Endodermal cell (in vitro differentiated cells): ENCODE measurements around the gene CD74. TPM values are rescaled to one million over a fixed set of nuclear protein-coding genes. Genes with fewer than 3 reads are reported as not detected.

Experiments
- DNase-seq: peaks from one replicate; pipeline ENCODE4 v3.0.0-alpha.2; 2017
- H3K27ac ChIP-seq: 2 replicates; pipeline ENCODE4 v1.5.1; 2013; ENCODE audit warnings: mild to moderate bottlenecking, low read depth, low read length, moderate library complexity
- H3K27me3 ChIP-seq: 2 replicates; pipeline ENCODE4 v1.6.1; 2013; ENCODE audit warnings: mild to moderate bottlenecking, low read length, moderate library complexity; ENCODE audit not compliant: insufficient read depth, control insufficient read depth, poor library complexity, severe bottlenecking
- H3K36me3 ChIP-seq: 2 replicates; pipeline ENCODE4 v1.7.0; 2013; ENCODE audit warnings: mild to moderate bottlenecking, low read length, moderate library complexity; ENCODE audit not compliant: control insufficient read depth, insufficient read depth
- H3K4me1 ChIP-seq: one replicate; pipeline ENCODE4 v1.7.0; 2013; ENCODE audit warnings: low read length; ENCODE audit not compliant: control insufficient read depth, insufficient read depth
- H3K4me3 ChIP-seq: 2 replicates; pipeline ENCODE4 v1.5.1; 2013; ENCODE audit warnings: mild to moderate bottlenecking, low read length, moderate library complexity
- H3K9ac ChIP-seq: 2 replicates; pipeline ENCODE4 v1.6.1; 2013; ENCODE audit warnings: mild to moderate bottlenecking, low read length, moderate library complexity; ENCODE audit not compliant: poor library complexity, severe bottlenecking; ENCODE audit errors: extremely low read depth
- H3K9me3 ChIP-seq: 2 replicates; pipeline ENCODE4 v1.6.1; 2013; ENCODE audit warnings: mild to moderate bottlenecking, low read length, moderate library complexity; ENCODE audit not compliant: control insufficient read depth
- H3K27ac Mint-ChIP-seq: 2 replicates; pipeline ENCODE4 v1.8.0; 2020; ENCODE audit warnings: mixed read lengths
- H3K27me3 Mint-ChIP-seq: 2 replicates; pipeline ENCODE4 v1.8.0; 2021; ENCODE audit warnings: mild to moderate bottlenecking, mixed read lengths; ENCODE audit not compliant: insufficient read depth
- H3K36me3 Mint-ChIP-seq: 2 replicates; pipeline ENCODE4 v1.8.0; 2020; ENCODE audit warnings: low read depth, mixed read lengths
- H3K4me1 Mint-ChIP-seq: 2 replicates; pipeline ENCODE4 v1.8.0; 2020; ENCODE audit warnings: mixed read lengths
- H3K4me3 Mint-ChIP-seq: 2 replicates; pipeline ENCODE4 v1.8.0; 2020; ENCODE audit warnings: mild to moderate bottlenecking, moderate library complexity, mixed read lengths
- H3K9me3 Mint-ChIP-seq: 2 replicates; pipeline ENCODE4 v1.8.0; 2020; ENCODE audit warnings: mild to moderate bottlenecking, mixed read lengths
- CTCF ChIP-seq: fragments of 200-600 bp; sonication (generic); conservative IDR thresholded peaks from 2 replicates; pipeline ENCODE4 v1.5.0; 2021; ENCODE audit warnings: antibody characterized with exemption, mild to moderate bottlenecking
- WGBS, 2 experiments: methylation state at CpG; one replicate each; pipeline versions ENCODE4 v1.1.5 to v1.1.7; 2013; ENCODE audit warnings: missing lambda C conversion rate in 2 of 2, mixed read lengths in 1 of 2; ENCODE audit not compliant: insufficient coverage in 1 of 2, insufficient read length in 1 of 2; 5-methylcytosine and 5-hydroxymethylcytosine counted together
- total RNA-seq, 2 donors: library from RNA; stranded (reverse); fragmentation: NEBNext Ultra II Directional in 1 of 2; extraction: Animal tissue kit (Norgen Biotek cat#: 25700) in 1 of 2; gene quantifications; 2 replicates in 1 of 2; 3 replicates in 1 of 2; pipeline ENCODE4 v1.2.1, GENCODE V29; 2021

Gene CD74
- total RNA-seq, 2 donors from 2014 or later, result 12.4 to 20.0 TPM

DNA sequence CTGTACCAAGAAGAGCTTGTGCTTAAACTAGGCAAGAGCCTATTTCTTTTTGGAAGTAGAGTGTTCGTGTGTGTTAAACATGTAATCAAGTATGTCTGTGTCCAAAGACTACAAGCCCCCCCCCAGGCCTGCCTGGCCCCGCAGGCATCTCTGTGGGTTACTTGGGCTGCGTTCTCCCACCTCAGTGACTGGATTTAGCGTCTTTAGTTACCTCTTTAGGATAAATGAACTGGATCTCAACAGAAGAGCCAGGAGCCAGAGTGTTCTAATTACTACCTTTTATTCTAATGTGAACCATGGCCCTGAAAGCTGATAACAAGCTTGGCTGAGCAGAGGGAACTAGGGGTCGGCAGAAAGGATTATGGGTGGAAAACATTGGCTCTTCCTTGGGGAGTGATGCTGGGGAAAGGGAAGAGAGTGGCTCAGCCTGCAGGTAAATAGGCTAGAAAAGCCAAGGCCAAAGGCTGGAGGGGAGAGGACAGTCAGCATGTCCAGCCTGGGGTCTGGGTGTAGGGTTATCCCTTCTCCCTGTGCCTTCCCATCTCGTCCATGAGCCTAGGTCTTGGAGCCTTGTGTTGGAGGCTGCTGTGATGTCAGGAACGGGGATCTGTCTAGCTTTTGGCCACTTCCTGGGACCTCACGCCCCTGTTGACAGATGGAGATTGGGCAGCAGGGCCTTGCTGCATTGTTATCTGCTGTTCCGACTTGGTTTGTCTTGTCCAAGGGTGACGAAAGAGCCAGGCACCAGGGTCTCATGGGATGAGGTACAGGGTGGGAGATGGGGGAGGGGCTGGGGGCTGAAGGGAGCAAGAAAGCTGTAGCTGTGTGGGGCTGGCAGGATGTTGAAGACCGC lies 11.1 kb downstream of the CD74 start:
- Histone ChIP-seq H3K27me3 (no peaks in the 10 kb centered on the region), H3K4me1 (no peaks in the 10 kb centered on the region), H3K27ac (no peak overlapping the region), H3K9ac (no peak overlapping the region), H3K36me3 (peaks cover 39% of the 10 kb centered on the region), H3K4me3 (no peak overlapping the region), H3K9me3 (no peaks in the 10 kb centered on the region)
- no peaks in the 10 kb centered on the region for H3K9me3 Mint-ChIP-seq
- no peaks in the 10 kb centered on the region for H3K4me1 Mint-ChIP-seq
- no peak overlapping the region for H3K4me3 Mint-ChIP-seq
- H3K27me3 Mint-ChIP-seq, result no peaks in the 10 kb centered on the region
- peaks cover 40% of the 10 kb centered on the region for H3K36me3 Mint-ChIP-seq
- TF ChIP-seq CTCF, result no peak
- DNase-seq, result no peak
- 92 to 98% methylated on average over 7 to 11 of the region's 11 CpGs for WGBS, 2 experiments
- no peak overlapping the region for H3K27ac Mint-ChIP-seq

GRCh38 chr5:150401076-150401375 lies 11.7 kb downstream of the CD74 start:
- Histone ChIP-seq H3K9ac (no peak overlapping the region), H3K27ac (no peak overlapping the region), H3K27me3 (no peaks in the 10 kb centered on the region), H3K9me3 (no peaks in the 10 kb centered on the region), H3K4me3 (no peak overlapping the region), H3K36me3 (peaks cover 43% of the 10 kb centered on the region), H3K4me1 (no peaks in the 10 kb centered on the region)
- H3K36me3 Mint-ChIP-seq, result peaks cover 46% of the 10 kb centered on the region
- no peak overlapping the region for H3K27ac Mint-ChIP-seq
- H3K27me3 Mint-ChIP-seq, result no peaks in the 10 kb centered on the region
- no peak for DNase-seq
- H3K4me1 Mint-ChIP-seq, result no peaks in the 10 kb centered on the region
- H3K9me3 Mint-ChIP-seq, result no peaks in the 10 kb centered on the region
- 89 to 100% methylated on average over 1 to 3 of the region's 3 CpGs for WGBS, 2 experiments
- no peak for TF ChIP-seq CTCF
- H3K4me3 Mint-ChIP-seq, result no peak overlapping the region

- H3K9me3 ChIP-seq, result no peaks in the 10 kb centered on the region
- H3K36me3 ChIP-seq, result peaks cover 49% of the 10 kb centered on the region
- Mint-ChIP-seq H3K27ac (peak overlapping the region; percentile 11), H3K4me3 (no peak overlapping the region), H3K4me1 (no peaks in the 10 kb centered on the region), H3K27me3 (no peaks in the 10 kb centered on the region), H3K36me3 (peaks cover 51% of the 10 kb centered on the region), H3K9me3 (no peaks in the 10 kb centered on the region)
- H3K27ac ChIP-seq, result no peak overlapping the region
- DNase-seq, result no peak
- no peak overlapping the region for H3K9ac ChIP-seq
- H3K4me1 ChIP-seq, result no peaks in the 10 kb centered on the region
- no peak for TF ChIP-seq CTCF
- no peak overlapping the region for H3K4me3 ChIP-seq
- 92 to 95% methylated on average over 8 to 12 of the region's 12 CpGs for WGBS, 2 experiments
- no peaks in the 10 kb centered on the region for H3K27me3 ChIP-seq
These were observed 12.2 kb downstream of the CD74 start for GRCh38 chr5:150400316-150401075.
